SHP77 treated with DMSO at 0.1 percent for 48 hours (cell line): ENCODE measurements around the gene SH3BP2.

ENCODE experiments used
- DNase-seq: peaks from one replicate; lab custom pipeline; 2025; lab: John Stamatoyannopoulos, UW

SH3BP2 gene

GRCh38 chr4:2819244-2820215, 26.6 kb downstream of the SH3BP2 start:
- no peak for DNase-seq

DNA sequence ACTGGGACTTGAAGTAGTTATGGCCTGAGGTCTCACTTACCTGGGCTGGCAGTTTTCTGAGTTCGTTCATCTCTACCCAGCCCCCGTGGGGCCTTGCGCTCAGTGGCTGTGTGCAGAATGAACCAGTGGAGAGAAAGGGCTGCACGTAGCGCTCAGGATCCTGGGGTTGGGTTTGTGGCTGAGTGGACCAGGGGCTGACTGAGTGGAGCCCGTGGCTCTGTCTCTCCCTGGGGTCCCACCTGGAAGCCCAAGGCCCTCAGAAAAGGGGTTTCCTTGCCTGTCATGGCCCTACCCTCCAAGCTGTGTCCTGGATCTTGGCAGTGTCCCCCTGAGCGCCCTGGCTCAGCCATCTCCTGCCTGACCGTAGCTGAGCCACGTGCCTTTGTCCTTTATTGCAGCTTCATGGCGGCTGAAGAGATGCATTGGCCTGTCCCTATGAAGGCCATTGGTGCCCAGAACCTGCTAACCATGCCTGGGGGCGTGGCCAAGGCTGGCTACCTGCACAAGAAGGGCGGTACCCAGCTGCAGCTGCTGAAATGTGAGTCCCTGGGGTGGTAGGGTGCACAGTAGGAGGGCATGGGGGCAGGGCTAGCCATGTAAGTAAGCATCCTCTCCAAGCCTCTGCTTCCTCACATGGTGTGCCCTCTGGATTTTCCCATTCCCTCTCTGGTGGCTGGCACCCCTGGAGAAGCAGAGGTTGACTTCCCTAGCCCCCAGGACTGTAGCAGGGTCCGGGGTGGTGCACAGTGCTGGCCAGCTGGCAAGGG, 27.5 kb downstream of the SH3BP2 start:
- DNase-seq = no peak

DNA sequence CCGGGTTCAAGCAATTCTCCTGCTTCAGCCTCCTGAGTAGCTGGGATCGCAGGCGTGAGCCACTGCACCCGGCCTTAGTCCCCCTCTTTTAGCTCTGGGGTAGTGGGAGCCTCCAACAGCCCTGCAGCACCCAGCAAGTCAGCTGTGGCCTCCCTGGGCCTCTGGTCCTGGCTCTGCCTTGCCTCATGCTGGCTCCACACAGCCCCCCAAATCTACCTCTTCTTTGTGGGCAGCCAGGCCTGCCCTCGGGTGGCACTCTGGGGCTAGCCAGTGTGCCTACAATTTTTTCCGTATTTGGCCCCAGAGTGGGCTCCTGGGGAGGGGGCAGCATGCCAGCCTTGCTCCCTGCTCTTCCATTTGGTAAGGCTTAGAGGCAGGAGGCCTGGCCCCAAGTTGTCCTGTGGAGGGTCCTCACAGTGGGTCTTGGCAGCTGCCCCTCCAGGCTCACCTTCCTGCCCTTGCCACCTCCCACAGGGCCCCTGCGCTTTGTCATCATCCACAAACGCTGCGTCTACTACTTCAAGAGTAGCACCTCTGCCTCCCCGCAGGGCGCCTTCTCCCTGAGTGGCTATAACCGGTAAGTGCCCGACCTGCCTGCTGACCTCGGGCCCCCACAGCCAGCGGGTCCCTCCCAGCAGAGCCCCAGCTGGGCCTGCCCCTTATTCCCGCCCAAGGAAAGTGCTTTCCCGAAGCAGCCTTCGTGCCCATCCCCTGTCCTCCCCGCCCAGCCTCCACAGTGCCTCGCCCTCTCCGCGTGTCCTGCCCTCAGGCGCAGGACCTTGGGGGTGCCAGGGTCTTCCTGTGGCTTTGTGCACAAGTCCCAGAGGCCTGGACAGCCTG, 29.8 kb downstream of the SH3BP2 start:
- DNase-seq = no peak

- DNase-seq = no peak
Measured at GRCh38 chr4:2823301-2823670, 30.4 kb downstream of the SH3BP2 start.

DNA sequence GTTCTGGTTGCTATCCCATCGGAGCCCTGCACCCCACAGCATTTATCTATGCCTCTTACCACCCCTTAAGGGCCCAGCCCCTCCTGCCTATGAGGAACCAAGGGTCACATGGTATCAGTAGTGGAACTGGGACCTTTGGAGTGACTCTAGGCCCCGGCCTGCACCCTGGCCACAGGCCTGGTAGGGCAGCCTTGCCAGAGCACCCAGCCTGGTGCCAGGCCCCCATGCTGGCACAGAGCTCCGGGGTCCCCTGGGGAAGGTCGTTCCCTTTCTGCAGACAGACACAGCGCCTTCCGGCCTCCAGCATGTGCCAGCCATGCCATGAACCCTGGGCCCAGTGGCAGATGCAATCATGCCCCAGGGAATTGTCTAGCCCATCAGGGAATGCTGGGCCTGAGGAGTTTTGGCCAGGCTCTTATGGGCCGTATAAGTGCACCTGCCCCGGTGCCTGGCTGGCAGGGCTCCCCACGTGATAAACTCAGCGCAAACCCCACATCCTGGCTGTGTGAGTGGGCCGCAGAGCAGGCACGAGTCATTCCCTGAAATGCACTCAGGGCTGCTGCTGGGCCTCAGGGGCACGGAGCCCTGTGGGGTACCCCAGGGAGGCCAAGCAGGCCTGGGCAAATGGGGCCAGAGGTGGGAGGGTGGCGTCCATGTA, 30.9 kb downstream of the SH3BP2 start:
- no peak for DNase-seq

DNA sequence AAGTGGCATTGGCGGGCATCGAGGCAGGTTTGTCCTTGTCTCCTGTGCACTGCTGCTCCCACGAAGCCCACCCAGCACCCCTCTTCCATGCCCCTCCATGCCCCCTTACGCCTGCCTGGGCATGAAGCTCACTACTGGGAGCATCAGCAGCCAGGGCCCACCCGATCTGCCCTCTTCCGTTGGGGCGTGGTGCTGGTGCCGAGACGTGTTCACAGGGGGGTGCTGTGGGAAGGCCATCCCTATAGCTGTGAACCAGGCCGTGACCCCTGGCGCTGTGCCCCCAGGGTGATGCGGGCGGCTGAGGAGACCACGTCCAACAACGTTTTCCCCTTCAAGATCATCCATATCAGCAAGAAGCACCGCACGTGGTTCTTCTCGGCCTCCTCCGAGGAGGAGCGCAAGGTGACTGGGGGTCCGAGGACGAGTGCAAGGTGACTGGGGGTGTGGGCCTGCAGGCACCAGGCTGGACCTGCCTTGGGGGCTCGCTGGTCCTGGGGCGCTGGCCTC, 31.5 kb downstream of the SH3BP2 start:
- DNase-seq = no peak

- DNase-seq = no peak
Measured at GRCh38 chr4:2824836-2825381, 32.0 kb downstream of the SH3BP2 start.

- DNase-seq = no peak
Measured at GRCh38 chr4:2825740-2826139, 32.9 kb downstream of the SH3BP2 start.

GRCh38 chr4:2827071-2827873, 34.4 kb downstream of the SH3BP2 start:
- no peak for DNase-seq

GRCh38 chr4:2827874-2828751, 35.2 kb downstream of the SH3BP2 start:
- no peak for DNase-seq

DNA sequence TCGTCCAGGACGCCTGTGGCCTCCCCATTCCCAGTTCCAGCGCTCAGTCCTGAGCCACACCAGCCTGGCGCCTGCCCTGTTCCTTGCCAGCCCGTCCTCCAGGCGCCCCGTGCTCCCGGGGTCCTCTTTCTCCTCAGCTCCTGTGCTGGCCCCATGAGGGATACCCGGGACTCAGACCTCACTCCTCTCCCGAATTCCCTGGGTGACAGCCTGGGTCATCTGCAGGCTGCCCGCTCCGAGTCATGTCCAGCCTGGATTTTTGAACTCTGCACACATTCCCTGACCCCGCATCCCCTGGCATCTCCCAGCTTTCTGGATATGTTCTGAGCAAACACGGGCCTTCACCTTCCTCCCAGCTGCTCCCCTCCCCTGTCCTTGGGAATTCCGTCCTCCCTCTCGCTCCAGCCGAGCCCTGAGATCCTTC, 35.9 kb downstream of the SH3BP2 start:
- no peak for DNase-seq

DNA sequence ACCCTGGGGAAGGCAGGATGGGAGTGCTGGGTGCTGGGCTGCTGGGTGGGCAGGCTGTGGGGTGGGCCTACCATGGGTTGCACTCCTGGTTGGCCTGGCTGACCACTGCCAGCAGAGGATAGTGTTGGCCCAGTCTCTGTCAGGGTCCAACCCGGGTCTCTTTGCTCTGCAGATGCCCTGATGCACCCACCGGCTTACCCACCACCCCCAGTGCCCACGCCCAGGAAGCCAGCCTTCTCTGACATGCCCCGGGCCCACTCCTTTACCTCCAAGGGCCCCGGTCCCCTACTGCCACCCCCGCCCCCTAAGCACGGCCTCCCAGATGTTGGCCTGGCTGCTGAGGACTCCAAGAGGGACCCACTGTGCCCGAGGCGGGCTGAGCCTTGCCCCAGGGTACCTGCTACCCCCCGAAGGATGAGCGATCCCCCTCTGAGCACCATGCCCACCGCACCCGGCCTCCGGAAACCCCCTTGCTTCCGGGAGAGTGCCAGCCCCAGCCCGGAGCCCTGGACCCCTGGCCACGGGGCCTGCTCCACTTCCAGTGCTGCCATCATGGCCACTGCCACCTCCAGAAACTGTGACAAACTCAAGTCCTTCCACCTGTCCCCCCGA, 36.5 kb downstream of the SH3BP2 start:
- DNase-seq = no peak

- DNase-seq = no peak
Measured at GRCh38 chr4:2829933-2830451, 37.1 kb downstream of the SH3BP2 start.

DNA sequence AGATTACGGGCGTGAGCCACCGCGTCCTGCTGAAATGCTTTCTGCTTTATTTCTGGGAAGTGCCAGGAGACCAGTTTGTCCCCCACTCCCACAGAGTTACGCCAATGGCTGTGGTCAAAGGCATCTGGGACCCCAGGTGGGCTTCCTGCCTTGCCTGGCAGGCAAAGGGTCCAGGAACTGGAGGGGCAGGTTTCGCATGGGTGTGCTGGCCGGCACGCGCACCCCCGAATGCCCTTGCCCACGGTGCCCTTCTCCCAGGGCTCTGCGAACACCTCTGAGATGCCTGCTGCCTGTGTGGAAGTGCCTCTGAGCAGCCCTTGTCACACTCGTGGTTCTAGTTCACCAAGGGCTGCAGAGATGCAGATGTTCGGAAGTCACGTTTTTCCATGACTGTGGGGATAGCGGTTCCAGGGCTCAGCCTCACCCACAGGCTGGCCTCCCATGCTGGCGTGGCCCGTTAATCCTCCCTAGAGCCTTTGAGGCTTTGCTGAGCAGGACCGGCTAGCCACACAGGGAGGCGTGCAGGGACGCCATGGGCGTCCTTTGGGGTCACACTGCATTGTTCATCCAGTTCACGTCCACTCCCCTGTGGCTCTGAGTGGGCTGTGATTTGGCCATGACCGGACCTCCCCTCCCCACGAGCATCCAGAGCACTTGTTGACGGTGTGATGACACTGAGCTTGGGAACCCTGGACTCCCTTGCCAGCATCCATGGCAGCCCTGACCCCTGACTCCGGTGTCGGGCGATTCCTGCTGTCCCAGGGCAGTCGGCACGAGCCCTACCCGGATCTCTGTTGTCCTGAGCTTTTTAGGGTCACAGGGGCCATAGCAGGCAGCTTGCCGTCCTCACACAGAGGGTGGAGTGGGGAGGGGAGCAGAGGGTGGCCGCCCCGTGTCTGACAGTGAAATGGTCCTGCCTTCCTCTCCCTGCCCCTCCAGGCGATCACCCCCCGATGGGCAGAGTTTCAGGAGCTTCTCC, 38.0 kb downstream of the SH3BP2 start:
- DNase-seq = no peak

DNA sequence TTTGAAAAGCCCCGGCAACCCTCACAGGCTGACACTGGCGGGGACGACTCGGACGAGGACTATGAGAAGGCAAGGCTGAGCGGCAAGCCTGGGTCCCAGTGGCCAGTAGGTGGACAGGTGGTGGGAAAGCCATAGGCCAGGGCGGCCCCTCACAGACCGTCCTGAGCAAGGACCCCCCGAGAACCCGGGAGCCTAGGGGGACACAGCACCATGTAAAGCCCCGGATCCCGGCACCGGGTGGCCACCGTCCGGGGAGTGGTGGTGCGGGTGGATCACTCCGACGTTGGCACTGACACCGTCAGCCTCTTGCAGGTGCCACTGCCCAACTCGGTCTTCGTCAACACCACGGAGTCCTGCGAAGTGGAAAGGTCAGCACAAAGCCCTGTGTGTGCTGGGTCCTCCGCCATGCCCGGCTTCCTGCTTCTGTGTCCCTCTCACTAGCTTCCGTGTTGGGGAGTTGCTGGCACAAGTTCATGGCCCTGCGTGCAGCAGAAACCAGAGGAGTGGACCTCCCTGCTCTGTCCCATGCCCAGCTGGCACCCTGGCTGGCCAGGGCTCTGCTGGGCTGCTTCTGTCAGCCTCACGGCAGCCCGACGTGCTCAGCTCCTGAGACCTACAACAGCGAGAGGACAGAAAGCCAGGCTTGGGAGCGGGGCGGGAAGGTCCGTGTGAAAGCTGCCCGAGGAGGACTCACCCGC, 38.9 kb downstream of the SH3BP2 start:
- no peak for DNase-seq

GRCh38 chr4:2832309-2832980, 39.6 kb downstream of the SH3BP2 start:
- no peak for DNase-seq
